WTC11 (cell line): ENCODE results near the gene PNMA6E. TPM values are rescaled to one million over a fixed set of nuclear protein-coding genes. Genes with fewer than 3 reads are reported as not detected.

Experiments used
- ATAC-seq: fragments of 200-7000 bp; cut with Tn5 transposase; 2 replicates; pipeline ENCODE4 v1.10.0; 2021; ENCODE audit warnings: mild to moderate bottlenecking, moderate library complexity
- CTCF ChIA-PET: fragments of 300-600 bp; sonication (Branson Sonifier 250); formaldehyde crosslinking; loops from one replicate; lab custom pipeline; 2021; ENCODE audit warnings: antibody characterized with exemption; lab: Charles Lee
- POLR2A ChIA-PET: fragments of 350-600 bp; sonication (Branson Sonifier 250); formaldehyde crosslinking; loops from one replicate; lab custom pipeline; 2021; ENCODE audit warnings: antibody characterized with exemption; lab: Charles Lee
- DNase-seq: peaks from one replicate; pipeline ENCODE4 v3.0.0; 2021; ENCODE audit warnings: low spot score
- H3K27ac Mint-ChIP-seq: 2 replicates; pipeline ENCODE4 v1.8.0; 2021; ENCODE audit warnings: mixed read lengths
- H3K27me3 Mint-ChIP-seq: 2 replicates; pipeline ENCODE4 v1.8.0; 2021; ENCODE audit warnings: low read depth, mild to moderate bottlenecking, moderate library complexity, mixed read lengths
- H3K36me3 Mint-ChIP-seq: 2 replicates; pipeline ENCODE4 v1.8.0; 2021; ENCODE audit warnings: mixed read lengths
- H3K4me1 Mint-ChIP-seq: 2 replicates; pipeline ENCODE4 v1.8.0; 2022; ENCODE audit warnings: mixed read lengths
- H3K4me3 Mint-ChIP-seq: 2 replicates; pipeline ENCODE4 v1.8.0; 2021; ENCODE audit warnings: mild to moderate bottlenecking, moderate library complexity, mixed read lengths
- H3K9me3 Mint-ChIP-seq: 2 replicates; pipeline ENCODE4 v1.8.0; 2021; ENCODE audit warnings: mixed read lengths
- ATF3 ChIP-seq: sonication (generic); formaldehyde crosslinking; conservative IDR thresholded peaks from 2 replicates; pipeline ENCODE4 v1.8.1; 2022; ENCODE audit warnings: mild to moderate bottlenecking, missing genetic modification reagents
- CTCF ChIP-seq: fragments of 200-600 bp; IDR thresholded peaks from 2 replicates; pipeline ENCODE4 v1.8.0; 2022; ENCODE audit warnings: antibody characterized with exemption
- ESRRA ChIP-seq: sonication (generic); formaldehyde crosslinking; IDR thresholded peaks from 2 replicates; pipeline ENCODE4 v1.8.1; 2022; ENCODE audit warnings: mild to moderate bottlenecking, missing genetic modification reagents, borderline replicate concordance
- GABPB1 ChIP-seq: sonication (generic); formaldehyde crosslinking; IDR thresholded peaks from 2 replicates; pipeline ENCODE4 v1.8.1; 2023; ENCODE audit warnings: mild to moderate bottlenecking, missing genetic modification reagents
- HMGXB4 ChIP-seq: sonication (generic); formaldehyde crosslinking; IDR thresholded peaks from 2 replicates; pipeline ENCODE4 v1.8.1; 2023; ENCODE audit warnings: mild to moderate bottlenecking, moderate library complexity, missing genetic modification reagents
- MXD4 ChIP-seq: fragments of 250-450 bp; sonication (Bioruptor Pico); IDR thresholded peaks from 2 replicates; pipeline ENCODE4 v1.8.0; 2021; ENCODE audit warnings: mild to moderate bottlenecking, moderate library complexity, borderline replicate concordance
- NFYB ChIP-seq: sonication (generic); formaldehyde crosslinking; conservative IDR thresholded peaks from 2 replicates; pipeline ENCODE4 v1.8.0; 2022; ENCODE audit warnings: low read depth, missing genetic modification reagents
- NR2C2 ChIP-seq: sonication (generic); formaldehyde crosslinking; IDR thresholded peaks from 2 replicates; pipeline ENCODE4 v1.8.0; 2022; ENCODE audit warnings: mild to moderate bottlenecking, missing genetic modification reagents
- PREB ChIP-seq: sonication (generic); formaldehyde crosslinking; IDR thresholded peaks from 2 replicates; pipeline ENCODE4 v1.8.1; 2022; ENCODE audit warnings: mild to moderate bottlenecking, missing genetic modification reagents, moderate library complexity, borderline replicate concordance
- RORB ChIP-seq: fragments of 250-450 bp; sonication (Bioruptor Pico); IDR thresholded peaks from 2 replicates; pipeline ENCODE4 v1.9.0; 2021; ENCODE audit warnings: mild to moderate bottlenecking
- SP1 ChIP-seq: sonication (generic); formaldehyde crosslinking; conservative IDR thresholded peaks from 2 replicates; pipeline ENCODE4 v1.8.1; 2022; ENCODE audit warnings: missing genetic modification reagents
- TEAD1 ChIP-seq: sonication (generic); formaldehyde crosslinking; IDR thresholded peaks from 2 replicates; pipeline ENCODE4 v1.8.0; 2022; ENCODE audit warnings: mild to moderate bottlenecking, missing genetic modification reagents
- TP53 ChIP-seq: sonication (generic); formaldehyde crosslinking; IDR thresholded peaks from 2 replicates; pipeline ENCODE4 v1.8.1; 2023; ENCODE audit warnings: mild to moderate bottlenecking, missing genetic modification reagents
- ZNF232 ChIP-seq: sonication (generic); formaldehyde crosslinking; IDR thresholded peaks from 2 replicates; pipeline ENCODE4 v1.8.0; 2022; ENCODE audit warnings: mild to moderate bottlenecking, missing genetic modification reagents
- ZNF423 ChIP-seq: fragments of 250-450 bp; sonication (Bioruptor Pico); IDR thresholded peaks from 2 replicates; pipeline ENCODE4 v2.1.2; 2022; ENCODE audit warnings: mild to moderate bottlenecking, moderate library complexity
- total RNA-seq: library from RNA; stranded (reverse); gene quantifications from 3 replicates; pipeline ENCODE4 v1.2.3, GENCODE V29; 2021
- TF ChIP-seq, protein P1 (sequence below): sonication (generic); formaldehyde crosslinking; IDR thresholded peaks from 2 replicates; pipeline ENCODE4 v1.8.0; 2023; ENCODE audit warnings: missing genetic modification reagents

The PNMA6E gene
- total RNA-seq, 1 experiment from 2014 or later, result not detected

DNA sequence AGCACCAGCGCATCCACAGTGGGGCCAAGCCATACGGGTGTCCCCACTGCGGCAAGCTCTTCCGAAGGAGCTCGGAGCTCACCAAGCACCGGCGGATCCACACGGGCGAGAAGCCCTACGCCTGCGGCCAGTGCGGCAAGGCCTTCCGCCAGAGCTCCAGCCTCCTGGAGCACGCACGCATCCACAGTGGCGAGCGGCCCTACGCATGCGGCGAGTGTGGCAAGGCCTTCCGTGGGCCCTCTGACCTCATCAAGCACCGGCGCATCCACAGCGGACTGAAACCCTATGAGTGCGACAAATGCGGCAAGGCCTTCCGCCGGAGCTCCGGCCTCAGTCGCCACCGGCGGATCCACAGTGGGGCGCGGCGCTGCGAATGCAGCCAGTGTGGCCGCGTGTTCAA, 53.6 kb downstream of the PNMA6E start:
- H3K27me3 Mint-ChIP-seq, result no peaks in the 10 kb centered on the region
- H3K9me3 Mint-ChIP-seq, result no peaks in the 10 kb centered on the region
- TF ChIP-seq ESRRA (CRISPR knock-in tag) (no peak), GABPB1 (CRISPR knock-in tag) (no peak), ZNF232 (no peak), NFYB (CRISPR knock-in tag) (no peak), SP1 (CRISPR knock-in tag) (no peak), MXD4 (no peak), NR2C2 (no peak), CTCF (no peak), PREB (CRISPR knock-in tag) (no peak), TEAD1 (CRISPR knock-in tag) (no peak), RORB (CRISPR knock-in tag) (no peak), ZNF423 (no peak), HMGXB4 (CRISPR knock-in tag) (no peak), ATF3 (CRISPR knock-in tag) (no peak), TP53 (CRISPR knock-in tag) (no peak)
- TF ChIP-seq, protein P1, sequence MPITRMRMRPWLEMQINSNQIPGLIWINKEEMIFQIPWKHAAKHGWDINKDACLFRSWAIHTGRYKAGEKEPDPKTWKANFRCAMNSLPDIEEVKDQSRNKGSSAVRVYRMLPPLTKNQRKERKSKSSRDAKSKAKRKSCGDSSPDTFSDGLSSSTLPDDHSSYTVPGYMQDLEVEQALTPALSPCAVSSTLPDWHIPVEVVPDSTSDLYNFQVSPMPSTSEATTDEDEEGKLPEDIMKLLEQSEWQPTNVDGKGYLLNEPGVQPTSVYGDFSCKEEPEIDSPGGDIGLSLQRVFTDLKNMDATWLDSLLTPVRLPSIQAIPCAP (CRISPR knock-in tag), result no peak
- peaks cover 31% of the 10 kb centered on the region for H3K36me3 Mint-ChIP-seq
- no peak overlapping the region for H3K27ac Mint-ChIP-seq
- CTCF ChIA-PET, result no interaction called here
- ATAC-seq (no peak), DNase-seq (no peak)
- POLR2A ChIA-PET, result no interaction called here
- peaks cover 6% of the 10 kb centered on the region for H3K4me1 Mint-ChIP-seq
- H3K4me3 Mint-ChIP-seq, result no peak overlapping the region

Other genes starting within 250 kb of the PNMA6E start
- gene MAGEA1, start 222.1 kb downstream of the PNMA6E start, total RNA-seq, result not detected in 3 replicates
- gene PNMA6F, start 79.6 kb downstream of the PNMA6E start, total RNA-seq, result 0.13 to 0.30 TPM (median 0.23 TPM) in 3 replicates
- 9.3 to 9.9 TPM (median 9.8 TPM) in 3 replicates for gene ZNF275, start 67.2 kb downstream of the PNMA6E start, total RNA-seq
- gene ZFP92, start 10.1 kb upstream of the PNMA6E start, total RNA-seq, result 0.23 to 0.31 TPM (median 0.27 TPM) in 3 replicates
- 0.78 to 1.5 TPM (median 1.0 TPM) in 3 replicates for gene TREX2, start 44.7 kb upstream of the PNMA6E start, total RNA-seq
- 46.5 to 52.9 TPM (median 52.2 TPM) in 3 replicates for gene HAUS7, start 69.2 kb upstream of the PNMA6E start, total RNA-seq
- 1.8 to 3.7 TPM (median 3.2 TPM) in 3 replicates for gene BGN, start 93.6 kb upstream of the PNMA6E start, total RNA-seq
- gene ATP2B3, start 116.3 kb upstream of the PNMA6E start, total RNA-seq, result 0.28 to 0.32 TPM (median 0.30 TPM) in 3 replicates
- 15.2 to 17.4 TPM (median 15.4 TPM) in 3 replicates for gene CCNQ, start 197.8 kb upstream of the PNMA6E start, total RNA-seq
- 2.5 to 2.8 TPM (median 2.5 TPM) in 3 replicates for gene DUSP9, start 245.9 kb upstream of the PNMA6E start, total RNA-seq